Hematopoietic multipotent progenitor cell treated with erythropoietin and hydrocortisone succinate and interleukin-3 and kit ligand, for 6 days (in vitro differentiated cells): ENCODE results near the gene P2RY1.

Source experiments
- DNase-seq: peaks from one replicate; pipeline ENCODE4 v3.0.0-alpha.2; 2015

The P2RY1 gene

GRCh38 chr3:152834776-152835600 lies at the start of gene P2RY1:
TSS of gene P2RY1 (plus strand) at chr3:152835131. CDS start at chr3:152835783, 652 bp downstream.
- peak; percentile 95 for DNase-seq

GRCh38 chr3:152786977-152787681 lies 47.8 kb upstream of the P2RY1 start:
- DNase-seq: no peak

- DNase-seq: no peak
These were observed 44.1 kb upstream of the P2RY1 start for GRCh38 chr3:152790651-152791387.

- no peak for DNase-seq
These were observed 41.0 kb upstream of the P2RY1 start for GRCh38 chr3:152793969-152794368.

GRCh38 chr3:152797751-152798432 lies 37.0 kb upstream of the P2RY1 start:
- peak; percentile 12 for DNase-seq

GRCh38 chr3:152811974-152812760 lies 22.8 kb upstream of the P2RY1 start:
- DNase-seq: peak; percentile 48

GRCh38 chr3:152817400-152817799 lies 17.5 kb upstream of the P2RY1 start:
- DNase-seq: no peak

GRCh38 chr3:152818027-152818426 lies 16.9 kb upstream of the P2RY1 start:
- peak; percentile 73 for DNase-seq

GRCh38 chr3:152823173-152823572 lies 11.8 kb upstream of the P2RY1 start:
- DNase-seq: no peak

GRCh38 chr3:152823781-152824180 lies 11.2 kb upstream of the P2RY1 start:
- no peak for DNase-seq

GRCh38 chr3:152825566-152825965 lies 9.4 kb upstream of the P2RY1 start:
- DNase-seq: peak; percentile 6

- DNase-seq: no peak
These were observed 8.5 kb upstream of the P2RY1 start for GRCh38 chr3:152826476-152826875.

GRCh38 chr3:152827313-152827712 lies 7.6 kb upstream of the P2RY1 start:
- DNase-seq: no peak

GRCh38 chr3:152828075-152828840 lies 6.7 kb upstream of the P2RY1 start:
- DNase-seq: no peak

GRCh38 chr3:152830245-152830644 lies 4.7 kb upstream of the P2RY1 start:
- no peak for DNase-seq

- no peak for DNase-seq
These were observed 2.9 kb upstream of the P2RY1 start for GRCh38 chr3:152832046-152832445.

GRCh38 chr3:152833089-152833488 lies 1.8 kb upstream of the P2RY1 start:
- no peak for DNase-seq

- peak; percentile 56 for DNase-seq
These were observed 648 bp upstream of the P2RY1 start for GRCh38 chr3:152834191-152834775.

- peak; percentile 59 for DNase-seq
These were observed 721 bp downstream of the P2RY1 start for GRCh38 chr3:152835601-152836102.

- no peak for DNase-seq
These were observed 1.3 kb downstream of the P2RY1 start for GRCh38 chr3:152836269-152836668.

- no peak for DNase-seq
These were observed 4.6 kb downstream of the P2RY1 start for GRCh38 chr3:152839511-152839910.
